ENCODE data around the gene DOCK4. TPM values are rescaled to one million over a fixed set of nuclear protein-coding genes. Genes with fewer than 3 reads are reported as not detected.

Gene DOCK4
- total RNA-seq, 1 donor from 2014 or later, result 6.5 TPM

DNA sequence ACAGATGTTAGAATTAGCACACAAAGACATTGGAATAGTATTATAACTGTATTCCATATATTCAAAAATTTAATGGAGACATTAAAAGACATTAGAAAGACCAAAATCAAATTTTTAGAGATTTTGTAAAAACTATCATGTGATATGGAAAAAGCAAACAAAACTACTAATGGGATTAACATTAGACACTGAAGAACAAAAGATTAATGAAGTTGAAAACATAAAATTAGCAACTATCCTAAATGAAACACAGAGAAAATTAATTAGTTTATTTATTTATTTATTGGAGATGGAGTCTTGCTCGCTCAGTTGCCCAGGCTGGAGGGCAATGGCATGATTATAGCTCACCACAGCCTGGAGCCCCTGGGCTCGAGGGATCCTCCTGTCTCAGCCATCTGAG, 158.8 kb downstream of the DOCK4 start:
- no peak for ATAC-seq

GRCh38 chr7:112045222-112045621, 161.0 kb downstream of the DOCK4 start:
- ATAC-seq, result no peak

DNA sequence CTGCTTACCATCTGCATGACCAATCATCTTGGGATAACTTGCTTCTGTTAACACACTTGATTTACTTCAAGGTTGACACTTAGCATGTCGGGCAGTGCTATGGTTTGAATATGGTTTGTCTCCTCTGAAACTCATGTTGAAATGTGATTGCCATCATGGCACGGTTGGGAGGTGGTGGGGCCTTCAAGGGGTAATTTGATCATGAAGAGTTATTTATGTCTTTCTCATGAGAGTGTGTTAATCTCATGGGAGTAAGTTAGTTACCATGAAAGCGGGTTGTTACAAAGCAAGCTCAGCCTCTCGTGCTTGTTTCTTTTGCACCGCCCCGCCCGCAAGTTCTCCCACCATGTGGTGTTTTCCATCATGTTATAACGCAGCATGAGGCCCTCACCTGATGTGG, 163.6 kb downstream of the DOCK4 start:
- ATAC-seq, result no peak

- ATAC-seq, result no peak
Observed at GRCh38 chr7:112038353-112038752, 167.8 kb downstream of the DOCK4 start.

GRCh38 chr7:112036071-112036470, 170.1 kb downstream of the DOCK4 start:
- ATAC-seq, result no peak

DNA sequence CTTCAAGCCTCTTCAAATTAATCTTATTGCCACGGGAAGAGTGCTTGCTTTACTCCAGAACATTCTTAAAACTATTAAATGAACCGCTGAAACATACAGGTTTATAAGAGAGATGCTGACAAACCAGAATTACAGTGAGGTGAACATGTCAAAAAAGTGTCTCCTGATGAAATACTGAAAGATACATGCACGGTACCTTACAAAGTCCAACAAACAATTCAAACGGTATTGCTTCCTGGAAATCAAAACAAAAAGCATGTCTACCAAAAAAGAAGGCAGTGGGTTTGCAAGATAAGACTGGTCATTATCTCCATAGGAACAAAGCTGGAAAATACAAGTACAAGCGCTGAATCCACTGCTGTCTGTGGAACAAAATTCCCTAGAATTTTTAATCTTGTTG, 174.5 kb downstream of the DOCK4 start:
- ATAC-seq, result no peak

DNA sequence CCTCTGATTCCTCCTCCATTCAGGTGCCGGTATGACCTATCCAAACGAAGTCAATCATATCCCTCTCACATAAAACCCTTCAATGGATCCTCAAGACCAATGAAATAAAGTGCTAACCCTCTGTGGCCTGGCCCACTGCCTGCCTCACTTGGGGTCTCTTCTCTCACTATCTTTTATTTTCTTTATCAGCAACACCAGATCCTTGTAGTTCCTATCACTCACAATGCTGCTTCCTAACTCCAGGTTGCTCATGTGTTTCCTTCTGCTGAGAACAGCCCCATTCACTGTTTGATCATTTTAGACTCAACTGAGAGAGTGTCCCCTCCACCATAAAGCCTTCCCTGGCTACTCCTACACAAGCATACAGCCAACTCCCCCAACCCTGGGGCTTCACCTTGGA, 180.6 kb downstream of the DOCK4 start:
- no peak for ATAC-seq

DNA sequence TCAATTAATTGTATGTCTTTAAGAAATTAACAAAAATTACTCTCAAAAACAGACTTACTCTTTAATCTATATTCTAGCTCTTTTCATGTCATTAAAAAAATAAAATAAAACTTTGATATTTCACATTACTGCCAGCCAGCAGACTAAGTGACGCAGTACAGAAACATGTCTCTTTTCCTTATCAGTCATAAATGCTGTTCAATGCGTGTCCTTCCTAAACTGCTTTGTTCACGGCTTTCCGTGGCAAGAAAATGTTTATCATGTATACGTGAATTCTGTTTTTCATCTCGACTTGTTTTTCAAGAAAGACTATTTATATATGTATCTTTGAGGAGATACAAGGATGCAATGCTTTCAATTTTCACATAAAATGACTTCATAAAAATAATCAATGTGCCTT, 182.4 kb downstream of the DOCK4 start:
- ATAC-seq, result no peak

DNA sequence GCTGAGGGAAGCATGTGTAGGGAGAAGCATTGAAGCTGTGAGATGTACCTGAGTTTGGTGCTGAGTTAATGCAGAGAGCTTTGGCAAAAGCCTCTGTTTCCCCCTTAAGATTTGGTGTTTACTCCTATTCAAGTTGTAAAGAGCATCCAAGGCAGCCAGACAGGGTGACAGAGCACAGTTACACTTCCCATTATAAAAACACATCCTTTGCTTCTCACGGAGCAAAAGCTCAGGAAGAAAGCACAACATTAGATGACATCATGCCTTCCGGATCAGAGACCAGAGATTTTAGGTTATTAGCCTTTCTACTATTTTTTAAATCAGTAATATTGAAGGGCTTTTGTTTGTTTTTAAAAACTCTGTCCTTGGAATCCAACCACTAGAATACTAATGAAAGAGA, 182.9 kb downstream of the DOCK4 start:
- ATAC-seq, result no peak

GRCh38 chr7:112022128-112022527, 184.1 kb downstream of the DOCK4 start:
- ATAC-seq, result no peak

DNA sequence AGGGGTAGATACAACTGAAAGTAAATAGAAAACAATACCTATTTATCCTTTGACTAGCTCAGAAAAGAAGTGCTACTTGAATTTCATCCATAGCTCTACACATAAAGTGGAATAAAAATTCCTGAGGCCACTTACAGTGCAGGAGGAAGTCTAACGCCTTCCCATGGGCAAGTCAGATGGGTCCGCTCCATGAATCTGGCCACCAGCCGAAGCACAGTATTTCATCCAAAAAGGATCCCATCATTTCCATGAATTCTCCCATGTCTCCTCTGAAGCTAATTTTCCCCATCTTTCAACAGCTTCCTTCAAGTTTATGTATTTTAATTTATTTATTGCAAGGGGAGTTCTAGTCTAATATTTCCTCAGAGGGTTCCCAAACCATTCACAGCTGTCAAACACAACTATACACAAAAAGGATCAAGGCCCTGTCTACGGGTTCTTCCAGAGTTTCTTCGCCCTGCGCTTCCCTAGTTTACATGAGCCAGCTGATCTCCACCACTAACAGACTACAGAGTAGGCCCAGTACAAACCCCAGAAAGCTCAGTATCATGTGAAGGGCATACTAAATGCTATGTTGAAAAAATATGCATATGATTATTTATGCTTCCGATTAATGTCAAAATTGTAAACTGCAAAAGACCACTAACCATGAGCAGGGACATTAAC, 184.7 kb downstream of the DOCK4 start:
- ATAC-seq, result no peak

- no peak for ATAC-seq
Observed at GRCh38 chr7:112020800-112021199, 185.4 kb downstream of the DOCK4 start.

DNA sequence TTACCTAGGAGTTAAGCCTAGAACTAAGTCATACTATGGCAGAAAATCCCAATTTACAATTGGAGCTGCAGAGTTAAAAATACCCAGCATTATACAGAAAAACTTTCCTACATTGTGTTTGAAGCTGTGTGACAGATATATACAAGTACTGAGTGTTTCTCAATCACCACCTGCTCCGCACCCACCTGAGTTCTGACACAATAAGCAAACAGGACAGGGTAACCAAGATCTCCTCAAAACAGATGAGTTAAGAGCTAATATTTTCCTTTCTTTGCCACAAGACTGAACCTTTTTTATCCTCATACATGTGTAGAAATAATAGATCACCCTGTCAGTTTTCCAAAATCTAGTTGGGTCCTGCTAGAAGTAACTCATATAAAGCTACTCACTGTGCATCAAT, 186.3 kb downstream of the DOCK4 start:
- ATAC-seq, result no peak

DNA sequence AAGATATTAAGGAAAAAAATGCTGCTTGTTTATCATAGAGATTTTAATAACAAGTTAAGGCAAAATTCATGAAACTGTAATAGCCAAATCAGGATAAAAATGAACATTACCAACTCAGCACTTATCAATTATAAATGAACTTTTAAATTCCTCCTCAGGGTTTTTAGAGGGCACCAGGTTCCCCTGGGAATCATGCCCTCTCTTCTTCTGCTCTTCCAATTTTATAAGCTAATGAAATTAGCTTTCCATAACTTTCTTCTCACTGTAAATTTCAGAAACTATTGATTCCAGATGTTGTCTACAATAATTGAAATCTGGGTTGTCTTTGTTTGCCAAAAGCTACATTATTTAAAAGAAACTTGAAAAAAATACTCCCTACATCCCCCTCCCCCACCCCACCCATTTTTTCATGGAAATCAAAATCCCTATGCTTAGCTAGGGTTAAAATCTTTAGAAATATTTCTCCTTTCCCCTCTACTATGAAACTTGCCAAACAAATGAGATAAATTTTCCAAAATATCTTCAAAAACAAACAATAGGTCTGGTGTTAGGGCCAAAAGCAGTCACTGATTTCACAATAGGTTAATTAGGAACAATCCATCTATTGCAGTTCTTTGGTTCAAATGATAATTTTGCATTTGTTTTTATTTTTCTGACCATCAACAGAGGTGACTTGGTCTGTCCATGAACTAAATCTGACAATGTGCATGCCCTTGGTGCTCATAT, 187.7 kb downstream of the DOCK4 start:
- no peak for ATAC-seq

GRCh38 chr7:112015146-112015545, 191.1 kb downstream of the DOCK4 start:
- ATAC-seq, result no peak

- ATAC-seq, result no peak
Observed at GRCh38 chr7:112014347-112014746, 191.9 kb downstream of the DOCK4 start.

DNA sequence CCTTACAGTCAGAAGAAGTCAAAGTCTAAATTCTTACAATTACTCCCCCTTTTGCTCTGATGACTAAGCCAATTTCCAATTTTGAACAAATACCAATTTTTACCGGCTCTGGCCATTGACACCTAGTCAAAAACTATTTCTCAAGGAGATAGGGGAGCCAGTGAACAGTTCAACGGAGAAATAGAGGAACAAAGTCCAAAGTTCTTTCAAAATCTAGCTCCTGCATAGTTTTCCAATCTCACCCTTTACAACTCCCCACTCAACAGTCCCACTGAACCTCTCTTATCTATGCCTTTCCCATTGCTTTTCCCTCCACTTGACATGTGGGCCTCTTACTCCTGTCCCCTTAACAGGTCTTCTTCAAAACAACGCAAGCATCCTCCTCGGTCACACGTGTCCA, 192.9 kb downstream of the DOCK4 start:
- ATAC-seq, result no peak

- no peak for ATAC-seq
Observed at GRCh38 chr7:112012242-112012641, 194.0 kb downstream of the DOCK4 start.

DNA sequence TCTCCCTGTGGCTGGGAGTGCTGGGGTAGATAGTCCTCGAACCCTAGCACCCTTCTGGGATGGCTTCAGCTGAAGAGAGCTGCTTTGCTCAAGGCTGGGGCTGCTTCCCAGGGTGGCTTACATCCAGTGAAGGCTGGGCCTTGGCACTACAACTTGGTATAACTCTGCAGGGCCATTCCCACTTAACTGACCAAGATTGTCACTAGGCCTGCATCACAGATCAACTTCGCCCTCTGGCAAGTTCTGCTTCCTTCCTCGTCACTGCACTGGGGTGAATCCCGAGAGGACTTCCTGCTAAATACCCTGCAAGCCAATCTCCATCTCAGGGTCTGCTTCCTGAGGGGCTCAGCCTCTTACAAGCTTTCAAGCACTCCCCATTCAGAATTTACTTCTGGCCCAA, 195.2 kb downstream of the DOCK4 start:
- no peak for ATAC-seq

DNA sequence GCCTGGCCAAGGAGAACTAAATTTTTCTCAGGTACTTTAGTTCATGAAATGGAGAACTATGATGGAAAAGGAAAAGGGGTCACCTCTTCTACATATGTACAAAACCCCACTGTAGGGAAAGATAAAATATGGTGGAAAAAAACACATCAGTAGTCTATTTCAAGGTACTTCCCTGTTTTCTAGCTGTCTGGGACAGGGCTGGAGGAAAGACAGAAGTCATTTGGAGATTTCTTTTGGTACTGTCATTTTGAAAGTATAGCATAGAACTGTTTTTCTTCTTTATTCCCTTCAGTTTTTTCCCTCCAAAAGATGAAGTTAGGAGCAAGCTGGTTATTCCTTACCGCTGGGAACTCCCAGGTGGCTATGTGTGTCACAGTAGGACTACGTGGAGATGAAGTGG, 196.1 kb downstream of the DOCK4 start:
- no peak for ATAC-seq

GRCh38 chr7:112009081-112009480, 197.1 kb downstream of the DOCK4 start:
- no peak for ATAC-seq

DNA sequence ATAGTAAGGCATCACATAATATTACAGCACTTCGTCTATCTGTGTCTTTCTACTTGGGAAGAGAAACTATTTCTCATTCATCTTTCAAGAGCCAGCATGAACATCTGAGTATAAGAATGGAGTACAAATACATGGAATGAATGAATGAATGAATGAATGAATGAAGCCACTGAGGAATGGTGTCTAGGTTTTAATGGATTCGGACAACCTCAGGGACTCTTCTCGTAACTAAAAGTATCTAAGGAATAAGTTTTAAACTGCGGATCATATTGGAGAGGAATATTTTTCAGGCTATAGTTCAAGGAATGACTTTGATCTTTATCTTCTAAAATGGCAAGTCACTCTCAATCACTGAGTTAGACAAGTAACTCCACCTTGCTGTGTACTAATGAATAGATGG, 199.0 kb downstream of the DOCK4 start:
- no peak for ATAC-seq

- no peak for ATAC-seq
Observed at GRCh38 chr7:112006071-112006470, 200.1 kb downstream of the DOCK4 start.

GRCh38 chr7:112005205-112005775, 200.9 kb downstream of the DOCK4 start:
- ATAC-seq, result no peak
